ENCODE measurements around the gene COMP.

The COMP gene

DNA sequence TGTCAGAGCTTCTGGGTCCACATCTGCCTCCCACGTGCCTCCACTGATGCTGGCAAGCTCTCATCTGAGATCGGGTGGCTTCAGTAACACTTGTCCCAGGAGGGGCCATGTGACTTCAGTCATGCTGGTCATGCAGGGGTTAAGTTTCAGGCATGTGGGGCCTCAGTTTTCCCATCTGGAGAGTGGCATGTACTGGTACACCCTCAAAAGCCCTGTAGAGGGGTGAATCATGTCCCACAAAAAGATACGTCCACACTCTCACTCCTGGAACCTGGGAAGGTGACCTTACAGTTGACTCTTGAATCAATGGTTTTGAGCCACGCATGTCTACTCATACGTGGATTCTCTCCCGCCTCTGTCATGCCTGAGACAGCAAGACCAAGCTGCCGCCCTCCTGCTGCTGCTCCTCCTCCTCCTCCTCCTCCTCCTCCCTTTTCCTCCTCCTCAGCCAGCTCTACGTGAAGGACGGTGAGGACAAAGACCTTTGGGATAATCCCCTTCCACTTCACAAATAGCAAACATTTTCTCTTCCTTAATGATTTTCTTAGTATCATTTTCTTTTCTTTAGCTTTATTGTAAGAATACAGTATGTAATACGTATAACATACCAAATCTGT lies 53.7 kb downstream of the COMP start:
- Histone ChIP-seq H3K9me3 (ENCODE audit: insufficient read depth, low read depth, low read length) (no peaks in the 10 kb centered on the region), H3K27me3 (ENCODE audit: insufficient read depth, low read length, poor library complexity, severe bottlenecking) (no peaks in the 10 kb centered on the region), H2AFZ (ENCODE audit: low read length) (no peak overlapping the region), H3K4me1 (ENCODE audit: insufficient read depth, low read length, poor library complexity, severe bottlenecking) (no peaks in the 10 kb centered on the region), H3F3A (ENCODE audit: low read depth) (no peaks in the 10 kb centered on the region), H3K4me3 (ENCODE audit: low read length, poor library complexity, severe bottlenecking) (no peak overlapping the region), H4K20me1 (ENCODE audit: insufficient read depth, low read length, poor library complexity, severe bottlenecking) (no peaks in the 10 kb centered on the region), H3K79me2 (ENCODE audit: insufficient read depth, low read length) (no peaks in the 10 kb centered on the region), H3K36me3 (ENCODE audit: insufficient read depth, low read length) (no peaks in the 10 kb centered on the region), H3K9ac (ENCODE audit: low read depth, low read length, poor library complexity, severe bottlenecking) (no peak overlapping the region), H3K4me2 (ENCODE audit: low read depth, low read length, poor library complexity, severe bottlenecking) (no peak overlapping the region), H3K9me2 (replicated peaks; ENCODE audit: low read depth, low read length) (no peaks in the 10 kb centered on the region)
- TF ChIP-seq EZH2phosphoT487 (IDR thresholded peaks at IDR 0.05; ENCODE audit: borderline replicate concordance): no peak
- TF ChIP-seq, protein P1, sequence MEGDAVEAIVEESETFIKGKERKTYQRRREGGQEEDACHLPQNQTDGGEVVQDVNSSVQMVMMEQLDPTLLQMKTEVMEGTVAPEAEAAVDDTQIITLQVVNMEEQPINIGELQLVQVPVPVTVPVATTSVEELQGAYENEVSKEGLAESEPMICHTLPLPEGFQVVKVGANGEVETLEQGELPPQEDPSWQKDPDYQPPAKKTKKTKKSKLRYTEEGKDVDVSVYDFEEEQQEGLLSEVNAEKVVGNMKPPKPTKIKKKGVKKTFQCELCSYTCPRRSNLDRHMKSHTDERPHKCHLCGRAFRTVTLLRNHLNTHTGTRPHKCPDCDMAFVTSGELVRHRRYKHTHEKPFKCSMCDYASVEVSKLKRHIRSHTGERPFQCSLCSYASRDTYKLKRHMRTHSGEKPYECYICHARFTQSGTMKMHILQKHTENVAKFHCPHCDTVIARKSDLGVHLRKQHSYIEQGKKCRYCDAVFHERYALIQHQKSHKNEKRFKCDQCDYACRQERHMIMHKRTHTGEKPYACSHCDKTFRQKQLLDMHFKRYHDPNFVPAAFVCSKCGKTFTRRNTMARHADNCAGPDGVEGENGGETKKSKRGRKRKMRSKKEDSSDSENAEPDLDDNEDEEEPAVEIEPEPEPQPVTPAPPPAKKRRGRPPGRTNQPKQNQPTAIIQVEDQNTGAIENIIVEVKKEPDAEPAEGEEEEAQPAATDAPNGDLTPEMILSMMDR (conservative IDR thresholded peaks at IDR 0.05; ENCODE audit: low read length): no peak

DNA sequence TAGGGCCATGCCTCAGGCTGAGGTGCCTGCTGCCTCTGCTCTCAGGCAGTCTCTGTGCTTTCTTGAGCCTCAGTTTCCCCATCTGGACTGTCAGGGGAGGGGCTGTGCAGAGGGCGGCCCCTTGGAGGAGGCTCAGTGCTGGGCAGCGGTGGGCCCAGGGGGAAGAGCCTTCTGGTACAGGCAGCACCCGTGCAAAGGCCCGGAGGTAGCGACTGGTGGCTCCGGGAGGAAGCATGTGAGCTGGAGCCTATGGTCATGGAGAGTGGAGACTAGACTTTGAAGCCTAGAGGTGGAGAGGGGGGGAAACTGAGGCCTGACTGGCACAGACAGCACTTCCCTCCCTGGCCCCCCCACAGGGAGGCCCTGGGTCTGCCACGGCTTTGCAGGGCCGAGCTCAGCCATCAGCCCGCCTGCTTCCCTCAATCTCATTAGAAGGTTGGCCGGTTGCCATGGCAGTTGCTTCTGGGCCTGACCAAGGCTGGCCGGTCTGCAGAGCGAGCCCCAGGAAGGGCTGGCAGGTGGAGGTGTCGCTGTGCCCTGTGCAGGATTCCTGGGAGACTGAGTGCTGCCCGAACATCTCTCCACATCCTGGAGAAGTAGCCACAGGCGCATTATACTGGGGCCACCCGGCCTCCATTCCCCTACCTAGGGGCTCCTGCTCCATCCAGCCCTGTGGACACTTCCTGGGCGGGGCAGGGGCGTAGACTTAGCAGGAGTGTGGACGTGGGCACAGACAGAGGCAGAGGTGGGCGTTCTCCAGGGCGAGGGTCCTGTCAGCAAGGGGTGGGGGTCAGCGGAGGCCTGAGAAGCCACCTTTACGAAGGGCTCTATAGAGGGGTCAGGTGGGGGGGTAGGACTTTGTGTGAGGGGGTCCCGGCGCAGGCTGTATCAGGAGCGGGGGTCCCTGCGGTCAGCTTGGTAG lies 54.4 kb downstream of the COMP start:
- Histone ChIP-seq H2AFZ (ENCODE audit: low read length) (no peak overlapping the region), H3K9me2 (replicated peaks; ENCODE audit: low read depth, low read length) (no peaks in the 10 kb centered on the region), H3K4me3 (ENCODE audit: low read length, poor library complexity, severe bottlenecking) (no peak overlapping the region), H3K4me2 (ENCODE audit: low read depth, low read length, poor library complexity, severe bottlenecking) (no peak overlapping the region), H3K79me2 (ENCODE audit: insufficient read depth, low read length) (no peaks in the 10 kb centered on the region), H3F3A (ENCODE audit: low read depth) (no peaks in the 10 kb centered on the region), H3K9ac (ENCODE audit: low read depth, low read length, poor library complexity, severe bottlenecking) (no peak overlapping the region), H4K20me1 (ENCODE audit: insufficient read depth, low read length, poor library complexity, severe bottlenecking) (no peaks in the 10 kb centered on the region), H3K9me3 (ENCODE audit: insufficient read depth, low read depth, low read length) (no peaks in the 10 kb centered on the region), H3K27me3 (ENCODE audit: insufficient read depth, low read length, poor library complexity, severe bottlenecking) (no peaks in the 10 kb centered on the region), H3K36me3 (ENCODE audit: insufficient read depth, low read length) (no peaks in the 10 kb centered on the region), H3K4me1 (ENCODE audit: insufficient read depth, low read length, poor library complexity, severe bottlenecking) (no peaks in the 10 kb centered on the region)
- no peak for TF ChIP-seq EZH2phosphoT487 (IDR thresholded peaks at IDR 0.05; ENCODE audit: borderline replicate concordance)

DNA sequence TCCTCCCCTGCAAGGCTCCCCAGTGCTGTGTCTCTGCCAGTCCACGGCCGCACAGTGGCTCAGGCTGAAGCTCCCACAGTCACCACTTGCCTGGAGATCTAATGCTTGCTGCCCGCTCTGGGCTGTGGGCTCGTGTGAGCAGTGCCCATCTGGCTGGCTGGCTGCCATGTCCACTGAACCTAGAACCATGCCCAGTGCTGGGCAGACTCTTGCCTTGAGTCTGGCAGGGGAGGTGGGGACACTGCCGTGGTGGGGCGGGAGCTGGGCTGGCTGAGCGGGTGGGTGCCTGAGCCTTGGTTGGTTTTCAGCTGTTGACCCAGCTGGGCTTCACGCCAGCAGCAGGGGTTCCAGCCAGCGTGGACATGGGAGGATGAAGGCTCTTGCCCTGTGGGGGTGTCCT lies 55.4 kb downstream of the COMP start:
- no peaks in the 10 kb centered on the region for H3K27me3 ChIP-seq (ENCODE audit: insufficient read depth, low read length, poor library complexity, severe bottlenecking)
- no peak overlapping the region for H2AFZ ChIP-seq (ENCODE audit: low read length)
- H3K9me2 ChIP-seq (replicated peaks; ENCODE audit: low read depth, low read length): no peaks in the 10 kb centered on the region
- H4K20me1 ChIP-seq (ENCODE audit: insufficient read depth, low read length, poor library complexity, severe bottlenecking): no peaks in the 10 kb centered on the region
- no peak overlapping the region for H3K9ac ChIP-seq (ENCODE audit: low read depth, low read length, poor library complexity, severe bottlenecking)
- no peaks in the 10 kb centered on the region for H3F3A ChIP-seq (ENCODE audit: low read depth)
- H3K4me2 ChIP-seq (ENCODE audit: low read depth, low read length, poor library complexity, severe bottlenecking): no peak overlapping the region
- no peak overlapping the region for H3K4me3 ChIP-seq (ENCODE audit: low read length, poor library complexity, severe bottlenecking)
- TF ChIP-seq, protein P1 (conservative IDR thresholded peaks at IDR 0.05; ENCODE audit: low read length): no peak
- no peak for TF ChIP-seq EZH2phosphoT487 (IDR thresholded peaks at IDR 0.05; ENCODE audit: borderline replicate concordance)
- no peaks in the 10 kb centered on the region for H3K36me3 ChIP-seq (ENCODE audit: insufficient read depth, low read length)
- H3K79me2 ChIP-seq (ENCODE audit: insufficient read depth, low read length): no peaks in the 10 kb centered on the region
- no peaks in the 10 kb centered on the region for H3K9me3 ChIP-seq (ENCODE audit: insufficient read depth, low read depth, low read length)
- H3K4me1 ChIP-seq (ENCODE audit: insufficient read depth, low read length, poor library complexity, severe bottlenecking): no peaks in the 10 kb centered on the region
